ENCODE measurements around the gene NTM.

GRCh38 chr11:131841925-131842635 is 471.7 kb downstream of the NTM start:
- no peak for TF ChIP-seq EZH2 (IDR thresholded peaks at IDR 0.05)
- TF ChIP-seq POLR2AphosphoS5 (IDR thresholded peaks at IDR 0.05; ENCODE audit: borderline replicate concordance, low read depth, low read length), result no peak
